GM13977 (cell line): ENCODE results near the gene GHRL.

Experiments used
- DNase-seq: peaks from one replicate; pipeline ENCODE4 v3.0.0; 2012; ENCODE audit warnings: low spot score
- CTCF ChIP-seq: IDR thresholded peaks from 2 replicates; pipeline ENCODE4 v1.5.1; 2012; ENCODE audit warnings: mild to moderate bottlenecking, control low read depth; ENCODE audit not compliant: insufficient read depth; ENCODE audit errors: extremely low read depth, missing control alignments
- in situ Hi-C: fragments of 300-500 bp; cut with MboI; formaldehyde crosslinking; loops from one replicate; pipeline ENCODE4 v1.12.0; 2022; ENCODE audit warnings: low sequenced_read_pairs, low pct_unique_long_range_greater_than_20kb, mixed read lengths, inconsistent platforms; ENCODE audit not compliant: unreplicated experiment

GHRL gene

DNA sequence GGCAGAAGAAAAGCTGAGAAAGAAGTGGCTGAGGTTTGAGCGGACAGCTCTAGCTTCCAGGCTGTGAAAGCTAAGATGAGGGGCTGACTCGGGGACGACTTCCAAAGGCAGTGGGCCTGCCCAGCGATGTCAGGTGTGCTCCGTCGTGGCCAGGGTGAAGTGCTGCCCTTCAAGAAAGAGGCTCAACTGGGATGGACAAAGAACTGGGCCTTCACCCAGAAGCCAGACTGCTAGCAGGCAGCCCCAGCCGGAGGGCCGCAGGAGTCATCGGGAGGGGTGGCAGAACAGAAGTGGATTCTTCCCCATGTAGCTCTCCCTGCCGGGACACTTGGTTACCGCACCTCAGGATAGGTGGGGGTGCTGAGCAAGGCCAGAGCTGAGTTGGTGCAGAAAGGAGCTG, 41.3 kb upstream of the GHRL start:
- no peak for DNase-seq
- in situ Hi-C loops = loop anchor here (25.0 kb wide), 1 partner anchor 403 kb away; no protein-coding TSS in a partner anchor
- no peak for TF ChIP-seq CTCF

DNA sequence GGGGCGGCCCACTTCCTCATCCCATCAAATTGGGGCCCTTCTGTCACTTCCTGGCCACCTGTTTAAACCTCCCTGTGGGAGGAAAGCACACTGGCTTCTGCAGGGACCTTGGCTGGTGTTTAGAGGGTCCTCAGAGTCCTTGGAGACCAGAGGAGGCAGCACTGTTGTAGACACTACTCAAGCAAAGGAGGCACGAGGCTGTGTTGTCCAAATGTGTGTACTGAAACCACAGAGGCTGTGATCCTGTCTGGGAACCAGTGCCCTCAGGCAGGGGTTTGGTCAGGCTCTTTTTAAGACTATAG, 40.6 kb upstream of the GHRL start:
- no peak for DNase-seq
- in situ Hi-C loops = loop anchor here (25.0 kb wide), 1 partner anchor 404 kb away; no protein-coding TSS in a partner anchor
- TF ChIP-seq CTCF = no peak

- DNase-seq = no peak
- in situ Hi-C loops = loop anchor here (25.0 kb wide), 1 partner anchor 405 kb away; no protein-coding TSS in a partner anchor
- TF ChIP-seq CTCF = no peak
Observed at GRCh38 chr3:10332481-10333348, 40.0 kb upstream of the GHRL start.

- in situ Hi-C loops = loop anchor here (25.0 kb wide), 1 partner anchor 406 kb away; no protein-coding TSS in a partner anchor
- TF ChIP-seq CTCF = no peak
- no peak for DNase-seq
Observed at GRCh38 chr3:10331320-10331719, 38.6 kb upstream of the GHRL start.

- no peak for DNase-seq
- in situ Hi-C loops = loop anchor here (25.0 kb wide), 1 partner anchor 407 kb away; no protein-coding TSS in a partner anchor
- no peak for TF ChIP-seq CTCF
Observed at GRCh38 chr3:10330319-10330718, 37.6 kb upstream of the GHRL start.

DNA sequence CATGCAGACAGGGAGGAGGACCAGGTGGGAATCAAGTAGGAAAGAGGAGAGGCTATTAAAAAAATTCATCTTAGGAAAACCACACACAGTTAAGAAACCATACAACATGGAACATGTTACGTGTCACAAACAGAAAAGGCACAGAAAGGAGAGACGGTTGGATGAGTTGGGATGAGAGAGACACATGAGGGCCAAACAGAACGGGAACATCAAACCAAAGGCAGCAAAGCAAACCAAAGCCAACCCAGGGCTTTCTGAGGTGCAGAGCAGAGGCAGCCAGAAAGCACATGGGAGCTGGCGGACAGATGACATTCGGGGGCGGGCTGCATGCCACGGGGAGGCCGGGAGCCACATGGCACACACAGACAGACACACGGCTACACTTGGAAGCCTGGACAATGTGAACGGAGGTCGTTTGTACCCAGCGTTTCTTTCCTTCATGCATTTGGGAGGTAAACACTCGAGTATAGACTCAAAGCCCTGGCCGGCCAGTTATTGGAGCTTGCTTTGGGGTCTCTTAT, 36.8 kb upstream of the GHRL start:
- TF ChIP-seq CTCF = no peak
- in situ Hi-C loops = loop anchor here (25.0 kb wide), 1 partner anchor 408 kb away; no protein-coding TSS in a partner anchor
- no peak for DNase-seq
